Fibroblast of skin of abdomen (primary cell): ENCODE results near the gene LARP1B.
A peak's percentile ranks its signal among the peaks of the same experiment; 100 is the strongest.
"Not testable (repeated sequence)": the region's sequence is repeated elsewhere in the genome, so short reads cannot be mapped to it uniquely, and the experiment has no call there.

Source experiments
- DNase-seq: peaks from one replicate; pipeline ENCODE4 v3.0.0-alpha.2; 2013

LARP1B gene

DNA sequence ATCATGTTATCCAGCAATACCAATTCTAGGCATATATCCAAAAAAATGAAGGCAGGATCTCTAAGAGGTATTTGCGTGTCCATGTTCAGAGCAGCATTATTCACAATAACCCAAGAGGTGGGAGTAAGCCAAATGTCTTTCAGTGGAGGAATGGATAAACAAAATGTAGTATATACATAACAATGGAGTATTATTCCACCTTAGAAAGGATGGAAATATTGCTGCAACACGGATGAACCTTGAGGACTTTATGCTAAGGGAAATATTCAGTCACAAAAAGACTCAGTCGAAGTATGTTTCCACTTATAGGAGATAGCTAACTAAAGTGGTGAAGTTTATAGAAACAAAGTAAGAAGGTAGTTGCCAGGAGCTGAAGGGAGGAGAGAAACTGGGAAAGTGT, 74.3 kb downstream of the LARP1B start:
- no peak for DNase-seq

DNA sequence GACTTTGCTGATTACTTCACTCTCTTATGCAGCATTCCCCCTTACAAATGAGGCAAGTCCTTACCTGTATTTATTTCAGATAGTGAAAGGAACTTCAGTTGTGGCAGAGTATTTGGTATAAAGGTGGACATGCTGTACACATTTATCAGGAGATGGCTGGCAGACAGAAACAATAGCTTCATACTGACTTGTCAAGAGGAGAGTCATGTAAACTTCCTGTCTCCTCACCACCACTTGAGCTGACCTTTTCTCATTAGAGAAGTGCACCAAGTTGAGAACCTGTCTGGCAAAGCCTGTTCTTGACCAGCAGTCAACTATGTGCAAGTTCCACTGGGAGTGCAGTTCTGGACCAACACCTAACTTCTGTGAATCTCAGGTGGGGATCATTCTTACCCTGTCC, 80.8 kb downstream of the LARP1B start:
- DNase-seq: no peak

DNA sequence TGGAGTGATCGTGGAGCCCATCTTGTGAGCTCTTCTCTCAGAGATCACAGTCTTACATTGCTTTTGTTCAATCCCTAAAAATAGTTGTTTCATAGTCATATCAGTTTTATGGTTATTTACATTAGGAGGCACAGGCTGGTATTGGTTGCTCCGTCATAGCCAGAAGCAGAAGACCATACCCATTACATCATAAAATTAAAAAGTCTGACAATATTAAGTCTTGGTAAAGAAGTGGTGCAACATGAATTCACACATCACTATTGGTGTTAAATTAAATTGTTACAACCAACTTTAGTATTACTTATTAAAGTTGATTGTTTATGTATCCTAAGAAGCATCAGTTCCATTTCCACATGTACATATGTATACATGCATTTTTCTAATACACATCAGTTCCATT, 84.6 kb downstream of the LARP1B start:
- DNase-seq: no peak

DNA sequence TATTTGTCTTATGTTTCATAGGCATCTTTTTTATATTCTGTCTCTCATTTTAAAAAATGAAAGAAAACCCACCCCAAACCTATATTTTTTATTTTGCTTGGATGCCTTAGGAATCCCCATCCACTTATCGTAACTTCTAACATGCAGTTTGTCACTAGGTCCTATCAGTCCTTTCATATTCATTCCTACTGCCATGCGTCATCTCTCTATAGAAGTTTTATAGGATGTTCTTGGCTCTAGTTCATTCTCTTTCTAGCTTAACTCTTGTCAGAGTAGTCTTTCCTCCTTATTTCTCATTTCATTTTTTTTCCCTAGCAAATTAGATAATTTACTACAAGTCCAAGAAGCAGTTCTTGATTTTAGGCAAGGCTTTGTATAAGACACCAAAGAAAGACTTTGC, 92.7 kb downstream of the LARP1B start:
- DNase-seq: peak; percentile 2

DNA sequence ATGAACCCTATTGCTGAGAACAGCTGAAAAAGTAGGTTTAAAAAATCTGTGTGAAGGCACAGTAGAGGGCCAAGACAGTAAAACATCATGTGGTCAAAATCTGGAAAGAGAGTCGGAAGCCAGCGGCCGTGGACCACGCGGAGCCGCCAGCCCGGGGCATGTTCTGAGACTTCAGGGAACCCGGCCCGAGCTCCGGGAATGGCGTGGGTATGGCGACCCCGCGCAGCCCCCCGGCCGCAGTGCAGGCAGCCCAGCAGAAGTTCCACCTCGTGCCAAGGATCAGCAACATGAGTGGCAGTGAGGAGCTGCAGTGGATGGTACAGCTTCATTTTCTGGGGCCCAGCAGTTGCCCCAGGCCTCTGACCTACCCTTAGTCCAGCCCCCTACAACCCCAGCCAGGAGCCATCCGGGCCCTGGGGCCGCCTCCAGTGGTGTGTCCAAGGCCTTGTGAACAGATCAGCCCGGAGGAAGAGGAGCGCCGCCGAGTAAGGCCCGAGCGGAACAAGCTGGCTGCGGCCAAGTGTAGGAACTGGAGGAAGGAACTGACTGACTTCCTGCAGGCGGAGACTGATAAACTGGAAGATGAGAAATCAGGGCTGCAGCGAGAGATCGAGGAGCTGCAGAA, 94.2 kb downstream of the LARP1B start:
- DNase-seq: no peak

DNA sequence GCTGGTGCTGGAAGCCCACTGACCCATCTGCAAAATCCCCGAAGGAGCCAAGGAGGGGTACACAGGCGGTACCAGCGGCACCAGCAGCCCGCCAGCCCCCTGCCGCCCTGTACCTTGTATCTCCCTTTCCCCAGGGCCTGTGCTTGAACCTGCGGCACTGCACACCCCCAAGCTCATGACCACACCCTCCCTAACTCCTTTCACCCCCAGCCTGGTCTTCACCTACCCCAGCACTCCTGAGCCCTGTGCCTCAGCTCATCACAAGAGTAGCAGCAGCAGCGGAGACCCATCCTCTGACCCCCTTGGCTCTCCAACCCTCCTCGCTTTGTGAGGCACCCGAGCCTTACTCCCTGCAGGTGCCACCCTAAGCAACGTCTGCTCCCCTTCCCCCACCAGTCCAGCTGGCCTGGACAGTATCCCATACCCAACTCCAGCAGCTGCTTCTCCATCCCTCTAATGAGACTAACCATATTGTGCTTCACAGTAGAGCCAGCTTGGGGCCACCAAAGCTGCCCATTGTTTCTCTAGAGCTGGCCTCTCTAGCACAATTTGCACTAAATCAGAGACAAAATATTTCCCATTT, 94.9 kb downstream of the LARP1B start:
- DNase-seq: no peak

DNA sequence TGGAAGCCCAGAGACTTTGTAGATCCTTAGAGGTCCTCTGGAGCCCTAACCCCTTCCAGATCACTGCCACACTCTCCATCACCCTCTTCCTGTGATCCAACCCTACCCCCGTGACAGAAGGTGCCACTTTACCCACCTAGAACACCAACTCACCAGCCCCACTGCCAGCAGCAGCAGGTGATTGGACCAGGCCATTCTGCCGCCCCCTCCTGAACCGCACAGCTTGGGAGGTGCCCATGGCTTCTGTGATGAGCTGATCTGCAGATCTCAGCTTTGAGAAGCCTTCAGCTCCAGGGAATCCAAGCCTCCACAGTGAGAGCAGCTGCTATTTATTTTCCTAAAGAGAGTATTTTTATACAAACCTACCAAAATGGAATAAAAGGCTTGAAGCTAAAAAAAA, 95.4 kb downstream of the LARP1B start:
- not testable (repeated sequence) for DNase-seq

DNA sequence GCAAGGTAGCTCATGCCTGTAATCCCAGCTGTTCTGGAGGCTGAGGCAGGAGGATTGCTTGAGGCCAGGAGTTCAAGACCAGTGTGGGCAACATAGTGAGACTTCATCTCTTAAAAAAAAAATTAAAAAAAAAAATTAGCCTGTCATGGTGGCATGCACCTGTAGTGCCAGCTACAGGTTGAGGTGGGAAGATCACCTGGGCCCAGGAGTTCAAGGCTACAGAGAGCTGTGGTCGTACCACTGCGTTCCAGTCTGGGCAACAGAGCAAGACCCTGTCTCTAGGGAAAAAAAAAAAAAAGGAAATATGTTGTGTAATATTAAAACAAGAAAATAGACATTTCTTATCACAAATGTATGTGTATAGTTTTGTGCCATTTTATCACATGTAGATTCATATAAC, 97.8 kb downstream of the LARP1B start:
- DNase-seq: no peak

DNA sequence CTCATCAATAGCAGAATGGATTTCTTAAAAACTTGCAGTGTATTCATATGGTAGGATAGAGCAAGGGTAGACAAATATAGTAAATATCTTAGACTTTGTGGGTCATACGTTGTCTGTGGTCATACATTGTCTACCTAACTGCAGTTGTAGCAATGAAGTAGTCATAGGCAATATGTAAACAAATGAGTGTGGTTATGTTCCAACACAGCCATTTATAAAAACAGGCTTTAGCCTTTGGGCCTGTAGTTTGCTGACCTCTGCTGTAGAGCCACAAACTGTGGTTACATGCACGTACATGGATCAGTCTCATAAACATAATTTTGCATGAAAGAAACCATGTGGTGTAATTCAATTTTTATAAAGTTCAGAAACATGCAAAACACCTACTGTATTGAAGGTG, 98.9 kb downstream of the LARP1B start:
- peak; percentile 6 for DNase-seq

DNA sequence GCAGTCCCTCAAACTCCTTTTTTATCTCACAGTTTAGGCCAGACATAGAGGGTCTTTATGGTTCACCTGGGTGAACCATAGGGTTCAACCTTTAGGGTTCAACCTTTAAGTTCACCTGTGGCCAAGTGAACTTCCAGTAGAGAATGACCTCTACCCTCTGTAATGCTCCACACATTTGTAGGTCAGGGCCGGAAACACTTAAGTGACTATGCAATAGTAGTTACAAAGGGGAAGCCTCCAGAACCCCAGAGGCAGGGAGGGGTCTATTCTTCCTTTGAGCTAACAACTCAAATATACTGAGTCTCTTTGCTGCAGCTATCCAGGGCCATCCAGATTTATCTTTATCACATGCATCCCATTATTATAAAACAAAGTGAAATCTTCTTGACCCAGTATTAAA, 100.0 kb downstream of the LARP1B start:
- DNase-seq: no peak

DNA sequence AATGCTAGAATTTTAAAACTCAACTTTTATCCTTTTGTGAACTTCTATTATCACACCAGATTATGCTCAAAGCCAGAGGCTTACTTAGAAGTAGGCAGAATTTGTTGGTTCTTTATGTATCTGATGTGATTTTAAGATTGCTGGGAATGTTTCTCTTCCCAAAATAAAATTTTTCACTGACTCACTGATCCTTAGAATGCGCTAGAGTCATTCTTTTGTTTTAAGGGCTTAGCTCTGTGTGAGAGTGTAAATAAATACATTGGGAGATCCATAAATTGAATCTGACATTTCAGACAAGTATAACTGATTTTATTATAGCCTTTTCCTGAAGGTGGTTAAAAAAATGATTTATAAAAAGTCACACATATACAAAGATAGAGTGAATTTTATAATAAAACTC, 101.3 kb downstream of the LARP1B start:
- DNase-seq: no peak

DNA sequence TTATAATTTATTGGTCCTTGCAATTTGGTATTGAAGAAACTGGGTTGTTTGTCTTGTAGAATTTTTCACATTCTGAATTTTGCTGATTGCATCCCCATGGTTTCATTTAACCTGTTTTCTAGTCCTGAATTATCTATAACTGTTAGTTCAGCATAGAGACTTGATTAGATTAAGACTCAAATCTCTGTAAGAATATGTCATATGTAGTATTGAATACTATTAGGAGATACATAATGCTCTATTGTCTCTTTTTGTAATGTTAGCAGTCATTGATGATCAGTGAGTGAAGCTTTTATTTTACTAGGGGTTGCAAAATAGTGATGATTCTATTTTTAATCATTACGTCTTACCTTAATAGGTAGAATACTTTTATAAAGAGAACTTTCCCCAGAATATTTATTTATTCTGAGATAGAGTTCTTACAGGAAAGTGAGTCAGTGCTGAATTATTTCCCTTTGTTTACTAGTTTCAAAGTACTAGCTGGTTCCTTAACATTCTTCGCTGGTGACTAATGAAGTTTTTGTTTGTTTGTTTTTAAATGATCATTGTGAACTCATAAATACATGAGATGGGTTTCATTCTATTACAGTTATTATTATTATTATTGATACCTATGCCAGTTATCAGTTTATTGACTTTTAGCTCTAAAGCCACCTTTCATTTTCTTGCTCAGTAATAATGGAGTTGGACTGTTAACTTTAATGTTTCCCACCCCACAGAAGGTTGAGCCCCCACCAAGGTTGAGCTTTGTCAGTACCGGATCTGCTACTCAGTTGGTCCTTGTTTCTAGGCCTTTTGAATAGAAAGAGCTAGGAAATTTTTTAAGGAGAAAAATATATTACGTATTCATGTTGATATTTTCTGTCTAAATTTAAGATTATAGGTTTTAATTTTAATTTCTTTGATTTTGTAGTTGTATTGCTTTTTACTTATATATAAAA, 102.3 kb downstream of the LARP1B start:
- peak; percentile 33 for DNase-seq

DNA sequence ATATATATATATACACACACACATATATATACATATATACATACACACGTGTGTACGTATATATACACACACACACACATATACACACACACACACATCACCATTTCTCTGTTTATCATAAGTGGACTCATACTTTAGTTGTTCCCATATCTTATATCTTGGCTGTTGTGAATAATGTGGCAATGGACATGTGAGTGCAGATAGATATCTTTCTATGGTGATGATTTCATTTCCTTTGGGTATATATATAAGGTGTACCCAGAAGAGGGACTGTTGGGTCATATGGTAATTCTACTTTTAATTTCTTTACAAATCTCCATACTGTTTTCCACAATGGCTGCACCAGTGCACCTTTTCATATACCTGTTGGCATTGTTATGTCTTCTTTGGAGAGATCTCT, 105.9 kb downstream of the LARP1B start:
- no peak for DNase-seq

DNA sequence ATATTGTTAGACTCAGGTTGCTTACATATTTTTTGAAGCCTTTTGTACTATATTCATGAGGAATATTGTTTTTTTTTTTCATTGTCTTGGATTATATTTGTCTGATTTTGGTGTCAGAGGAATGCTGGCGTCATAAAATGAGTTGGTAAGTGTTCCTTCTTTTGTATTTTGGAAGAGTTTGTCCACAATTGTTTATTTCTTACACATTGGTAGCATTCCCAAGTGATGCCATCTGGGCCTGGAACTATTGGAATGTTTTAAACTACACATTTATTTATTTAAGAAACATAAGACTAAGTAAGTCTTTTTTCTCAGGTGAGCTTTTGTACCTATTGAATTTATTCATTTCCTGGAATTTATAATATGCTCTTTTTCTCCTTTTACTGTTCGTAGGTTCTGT, 107.6 kb downstream of the LARP1B start:
- DNase-seq: no peak

DNA sequence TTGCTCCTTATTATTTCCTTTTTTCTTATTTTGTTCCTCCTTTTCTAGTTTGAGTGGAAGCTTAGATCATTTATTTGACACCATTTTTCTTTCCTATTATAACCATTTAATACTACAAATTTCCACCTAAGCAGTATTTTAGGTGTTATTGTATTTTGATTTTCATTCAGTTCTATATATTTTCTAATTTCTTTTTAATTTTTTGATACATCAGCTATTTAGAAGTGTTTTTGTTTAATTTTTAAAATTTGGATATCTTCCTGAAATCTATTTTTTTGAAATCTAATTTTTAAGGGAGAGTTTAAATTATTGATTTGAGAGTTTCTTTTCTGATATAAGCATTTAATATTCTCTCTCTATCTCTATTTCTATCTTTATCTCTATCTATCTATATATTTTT, 108.1 kb downstream of the LARP1B start:
- no peak for DNase-seq

DNA sequence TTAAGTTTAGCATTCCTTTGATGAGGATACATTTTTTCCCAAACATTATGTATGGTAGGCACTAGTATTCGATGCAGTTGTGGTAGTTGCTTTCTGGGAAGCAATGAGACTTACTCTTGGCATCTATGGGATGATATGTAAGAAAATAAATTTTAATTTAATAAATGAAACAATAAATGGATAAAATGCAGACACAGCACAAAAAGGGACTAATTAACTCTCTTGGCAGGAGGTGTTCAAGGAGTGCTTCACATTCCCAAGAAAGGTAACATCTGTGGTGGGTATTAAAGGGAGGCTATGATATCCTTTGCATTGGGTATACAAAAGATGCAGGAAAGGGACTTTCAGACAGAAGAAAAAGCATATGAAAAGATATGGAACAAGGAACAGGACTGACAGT, 115.5 kb downstream of the LARP1B start:
- no peak for DNase-seq

DNA sequence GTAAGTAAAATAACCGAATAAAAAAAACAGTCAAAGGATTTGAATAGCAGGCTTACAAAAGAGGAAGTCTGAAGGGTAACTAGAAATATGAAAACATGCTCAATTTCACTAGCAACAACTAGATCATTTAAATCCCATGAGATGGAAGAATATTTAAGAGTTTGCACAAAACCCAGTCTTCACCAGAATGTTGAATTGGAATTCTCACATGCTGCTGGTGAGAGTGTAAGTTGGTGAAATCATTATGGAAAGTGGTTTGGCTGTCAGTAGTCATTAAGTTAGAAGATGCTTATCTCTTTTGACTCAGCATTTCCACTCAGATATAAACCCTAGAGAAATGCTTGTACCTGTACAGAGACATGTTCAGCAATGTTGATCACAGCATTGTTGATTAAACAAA, 116.4 kb downstream of the LARP1B start:
- DNase-seq: no peak

DNA sequence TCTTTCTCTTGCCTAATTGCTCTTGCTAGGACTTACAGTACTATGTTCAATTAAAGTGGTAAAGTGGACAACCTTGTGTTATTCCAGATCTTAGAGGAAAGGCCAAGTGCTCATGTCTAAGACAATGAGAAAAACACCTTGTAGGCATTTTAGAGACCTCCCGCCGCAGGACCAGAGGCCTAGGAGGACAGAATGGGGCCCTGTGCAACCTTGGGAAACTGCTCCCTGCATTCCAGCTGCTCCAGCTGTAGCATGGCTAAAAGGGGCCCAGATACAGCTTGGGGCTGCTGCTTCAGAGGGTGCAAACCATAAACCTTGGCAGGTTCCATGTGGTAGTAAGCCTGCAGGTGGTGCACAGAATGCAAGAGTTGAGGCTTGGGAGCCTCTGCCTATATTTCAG, 125.5 kb downstream of the LARP1B start:
- DNase-seq: no peak

DNA sequence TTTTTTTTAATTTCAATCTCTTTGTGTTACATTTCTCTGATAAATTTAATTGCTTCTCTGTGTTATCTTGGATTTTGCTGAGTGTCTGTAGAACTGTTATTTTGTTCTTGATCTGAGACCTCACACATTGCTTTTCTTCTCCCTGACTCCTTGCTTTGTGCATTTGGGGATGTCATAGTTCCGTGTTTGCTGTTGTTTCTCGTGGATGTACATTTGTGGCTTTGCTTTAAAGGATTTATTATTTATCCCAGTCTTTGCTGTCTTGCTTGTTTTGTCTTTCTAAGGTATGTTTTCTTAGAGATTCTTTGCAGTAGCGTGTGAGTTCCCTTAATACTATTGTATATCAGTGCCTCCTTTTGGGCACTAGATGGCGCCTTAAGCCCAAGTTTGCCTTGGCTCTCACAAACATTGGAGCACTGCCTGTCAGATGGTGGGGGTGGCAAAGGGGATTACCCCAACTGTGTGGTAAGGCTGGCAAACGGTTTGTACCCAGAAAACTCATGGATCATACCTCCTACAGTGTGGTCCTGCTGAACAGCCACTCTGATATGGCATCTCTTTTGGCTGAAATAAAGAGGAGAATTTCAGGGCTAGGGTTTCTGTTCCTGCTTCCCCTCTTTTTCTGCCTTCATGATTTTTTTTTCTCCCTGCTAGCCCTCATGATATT, 130.1 kb downstream of the LARP1B start:
- DNase-seq: peak; percentile 74

DNA sequence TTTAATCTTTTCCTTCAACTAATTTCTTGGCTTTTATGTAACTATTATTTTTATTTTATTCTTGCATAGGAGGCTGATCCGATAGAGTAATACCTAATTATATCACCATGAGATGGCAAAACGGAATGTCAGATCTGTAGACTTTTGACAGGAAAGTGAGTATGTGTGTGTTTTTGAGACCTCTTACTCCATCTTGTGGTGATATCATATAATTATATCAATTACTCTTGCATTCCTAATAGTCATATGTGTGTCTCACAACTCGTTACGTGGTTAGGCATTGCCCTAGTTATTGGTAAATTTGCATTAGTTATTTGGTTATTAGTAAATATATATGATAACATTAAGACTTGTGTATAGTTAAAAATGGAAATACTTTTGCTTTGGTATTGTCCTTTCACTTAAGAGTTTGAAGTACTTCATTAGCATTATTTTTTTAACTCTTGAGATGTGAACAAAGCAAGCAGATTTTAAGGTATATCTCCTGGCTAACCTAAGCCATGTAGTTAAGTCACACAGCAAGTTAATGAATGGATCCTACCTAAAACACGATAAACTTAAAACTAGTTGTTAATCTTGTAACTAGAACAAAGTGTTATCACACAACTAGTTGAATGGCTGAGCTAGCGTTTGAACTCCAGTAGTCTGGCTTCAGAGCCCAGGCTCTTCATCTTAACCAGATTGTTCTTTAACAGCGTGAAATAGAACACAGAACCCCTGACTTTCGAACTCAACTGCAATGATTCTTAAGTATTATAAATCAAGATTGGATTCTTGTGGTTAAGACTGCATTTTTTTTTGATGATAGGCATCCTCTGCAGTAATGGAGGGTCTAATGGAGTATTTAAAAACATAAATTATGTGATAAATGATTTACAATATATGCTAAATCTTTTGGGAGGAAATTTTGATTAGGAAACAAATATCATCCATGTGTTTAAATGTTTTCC, 159.4 kb downstream of the LARP1B start:
- peak; percentile 85 for DNase-seq

DNA sequence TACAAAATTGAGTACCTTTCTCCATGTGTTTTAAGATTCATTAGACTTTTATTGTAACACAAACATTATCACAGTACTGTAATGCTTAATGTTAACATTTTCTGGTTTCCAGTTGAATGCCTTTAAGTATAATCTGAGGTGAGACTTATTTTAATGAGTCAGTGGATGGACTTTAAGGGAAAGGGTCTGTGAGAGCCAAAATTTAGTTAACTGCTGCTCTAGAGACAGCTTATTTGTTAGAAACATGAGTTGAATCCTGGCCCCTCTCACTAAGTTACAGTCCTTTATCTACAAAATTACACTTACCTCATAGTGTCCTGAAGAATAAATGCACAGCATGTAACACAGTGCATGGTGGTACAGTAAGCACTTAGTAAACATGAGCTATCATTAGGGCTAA, 160.5 kb downstream of the LARP1B start:
- DNase-seq: peak; percentile 48

DNA sequence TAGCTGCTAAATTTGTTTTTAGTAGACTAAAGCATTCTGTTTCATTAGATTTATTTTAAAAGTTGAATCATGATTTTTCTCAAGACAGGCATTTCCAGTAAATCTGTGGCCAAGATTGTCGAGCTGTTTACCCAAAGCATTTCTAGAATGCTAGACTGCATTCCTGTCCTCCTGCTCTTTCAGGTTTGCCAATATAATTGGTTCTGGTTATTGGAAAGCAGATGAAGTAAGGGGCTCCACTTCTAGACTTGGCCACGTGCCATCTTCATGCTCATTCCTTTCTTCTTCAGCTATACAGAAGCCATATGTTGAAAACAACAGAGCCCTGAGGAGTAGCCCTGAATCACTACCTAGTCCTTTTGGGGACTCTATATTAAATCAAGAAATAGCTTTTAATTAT, 164.0 kb downstream of the LARP1B start:
- DNase-seq: peak; percentile 98
